ENCODE measurements around the gene MACROD2. TPM values are rescaled to one million over a fixed set of nuclear protein-coding genes. Genes with fewer than 3 reads are reported as not detected.

MACROD2 gene
- total RNA-seq, 2 donors from 2014 or later: 0.95 to 4.2 TPM

- TF ChIP-seq CTCF (IDR thresholded peaks at IDR 0.05): no peak
Observed at GRCh38 chr20:15239542-15240206, 1244.4 kb downstream of the MACROD2 start.

GRCh38 chr20:15240801-15241200 lies 1245.5 kb downstream of the MACROD2 start:
- H3K9me3 ChIP-seq: no peaks in the 10 kb centered on the region
- H3K4me1 ChIP-seq (ENCODE audit: control insufficient read depth in 1 of 2, low read depth in 2 of 2): no peaks in the 10 kb centered on the region
- H3K27me3 ChIP-seq (replicated peaks; ENCODE audit: insufficient read depth): peaks cover 3% of the 10 kb centered on the region
- no peak overlapping the region for H3K4me3 ChIP-seq
- no peak for TF ChIP-seq CTCF (IDR thresholded peaks at IDR 0.05)
- H3K36me3 ChIP-seq: no peaks in the 10 kb centered on the region
- H3K27ac ChIP-seq: no peak overlapping the region
- DNase-seq (ENCODE audit: low spot score) (no peak), ATAC-seq (ENCODE audit: insufficient number of reproducible peaks, low FRiP score, low read depth) (no peak)

More at GRCh38 chr20:15239542-15240206, 1244.4 kb downstream of the MACROD2 start:
- no peak overlapping the region for H3K27ac ChIP-seq
- ATAC-seq (ENCODE audit: insufficient number of reproducible peaks, low FRiP score, low read depth): no peak
- peaks cover 1% of the 10 kb centered on the region for H3K27me3 ChIP-seq (replicated peaks; ENCODE audit: insufficient read depth)
- no peak for DNase-seq (ENCODE audit: low spot score)
- H3K4me1 ChIP-seq (ENCODE audit: control insufficient read depth in 1 of 2, low read depth in 2 of 2): no peaks in the 10 kb centered on the region
- H3K4me3 ChIP-seq: no peak overlapping the region
- no peaks in the 10 kb centered on the region for H3K9me3 ChIP-seq
- H3K36me3 ChIP-seq: no peaks in the 10 kb centered on the region

- H3K9me3 ChIP-seq: no peaks in the 10 kb centered on the region
- DNase-seq (ENCODE audit: low spot score) (no peak), ATAC-seq (ENCODE audit: insufficient number of reproducible peaks, low FRiP score, low read depth) (no peak)
- no peaks in the 10 kb centered on the region for H3K4me1 ChIP-seq (ENCODE audit: control insufficient read depth in 1 of 2, low read depth in 2 of 2)
- TF ChIP-seq CTCF (IDR thresholded peaks at IDR 0.05): no peak
- H3K27ac ChIP-seq: no peak overlapping the region
- H3K4me3 ChIP-seq: no peak overlapping the region
- peaks cover 3% of the 10 kb centered on the region for H3K27me3 ChIP-seq (replicated peaks; ENCODE audit: insufficient read depth)
- no peaks in the 10 kb centered on the region for H3K36me3 ChIP-seq
Observed at GRCh38 chr20:15241681-15242080, 1246.4 kb downstream of the MACROD2 start.

GRCh38 chr20:15242773-15243172 lies 1247.5 kb downstream of the MACROD2 start:
- no peak for ATAC-seq (ENCODE audit: insufficient number of reproducible peaks, low FRiP score, low read depth)
- H3K27me3 ChIP-seq (replicated peaks; ENCODE audit: insufficient read depth): peaks cover 3% of the 10 kb centered on the region
- TF ChIP-seq CTCF (IDR thresholded peaks at IDR 0.05): no peak

GRCh38 chr20:15245896-15246295 lies 1250.6 kb downstream of the MACROD2 start:
- TF ChIP-seq CTCF (IDR thresholded peaks at IDR 0.05): no peak
- no peak for ATAC-seq (ENCODE audit: insufficient number of reproducible peaks, low FRiP score, low read depth)
- DNase-seq (ENCODE audit: low spot score): no peak
- Histone ChIP-seq H3K4me1 (ENCODE audit: control insufficient read depth in 1 of 2, low read depth in 2 of 2) (no peaks in the 10 kb centered on the region), H3K36me3 (no peaks in the 10 kb centered on the region), H3K27ac (no peak overlapping the region), H3K27me3 (replicated peaks; ENCODE audit: insufficient read depth) (peaks cover 3% of the 10 kb centered on the region), H3K9me3 (no peaks in the 10 kb centered on the region), H3K4me3 (no peak overlapping the region)

More at GRCh38 chr20:15242773-15243172, 1247.5 kb downstream of the MACROD2 start:
- H3K9me3 ChIP-seq: no peaks in the 10 kb centered on the region
- no peaks in the 10 kb centered on the region for H3K4me1 ChIP-seq (ENCODE audit: control insufficient read depth in 1 of 2, low read depth in 2 of 2)
- no peak overlapping the region for H3K4me3 ChIP-seq
- H3K36me3 ChIP-seq: no peaks in the 10 kb centered on the region
- DNase-seq (ENCODE audit: low spot score): no peak
- H3K27ac ChIP-seq: no peak overlapping the region
